Measurements from ENCODE around the gene PPP1R15B. TPM values are rescaled to one million over a fixed set of nuclear protein-coding genes. Genes with fewer than 3 reads are reported as not detected.

PPP1R15B gene
- total and polyA plus RNA-seq, 12 donors = 6.8 to 58.9 (median 41.8) TPM

- intact Hi-C loops (cut with DNase I) = no loop called here
- no peaks in the 10 kb centered on the region for H3K36me3 ChIP-seq (replicated peaks in 1 of 2)
- TF ChIP-seq CTCF (IDR thresholded peaks at IDR 0.05) = no peak
- no peak for TF ChIP-seq POLR2A (IDR thresholded peaks at IDR 0.05)
- no peak overlapping the region for H3K27ac ChIP-seq
- H3K4me1 ChIP-seq (replicated peaks in 1 of 2) = peaks cover 11 to 12% of the 10 kb centered on the region in 2 donors
- WGBS, 4 donors = 73 to 81% (median 79%) methylated on average over 6 of the region's 6 CpGs
- H3K9me3 ChIP-seq (replicated peaks in 1 of 3) = no peaks in the 10 kb centered on the region
- no peaks in the 10 kb centered on the region for H3K27me3 ChIP-seq
- no peak for DNase-seq
- no peak overlapping the region for H3K4me3 ChIP-seq
Observed at GRCh38 chr1:204376465-204376864, 35.2 kb downstream of the PPP1R15B start.

- 75 to 85% (median 80%) methylated on average over 4 of the region's 4 CpGs for WGBS, 4 donors
- Histone ChIP-seq H3K36me3 (replicated peaks in 1 of 2) (no peaks in the 10 kb centered on the region), H3K4me1 (replicated peaks in 1 of 2) (peaks cover 11 to 12% of the 10 kb centered on the region in 2 donors), H3K27me3 (no peaks in the 10 kb centered on the region), H3K4me3 (no peak overlapping the region), H3K9me3 (replicated peaks in 1 of 3) (no peaks in the 10 kb centered on the region), H3K27ac (no peak overlapping the region)
- no peak for DNase-seq
- intact Hi-C loops (cut with DNase I) = no loop called here
- TF ChIP-seq CTCF (IDR thresholded peaks at IDR 0.05) (no peak), POLR2A (IDR thresholded peaks at IDR 0.05) (no peak)
Observed at GRCh38 chr1:204373911-204374310, 37.7 kb downstream of the PPP1R15B start.

GRCh38 chr1:204370176-204370575, 41.4 kb downstream of the PPP1R15B start:
- Histone ChIP-seq H3K9me3 (replicated peaks in 1 of 3) (no peaks in the 10 kb centered on the region), H3K4me1 (replicated peaks in 1 of 2) (no peaks in the 10 kb centered on the region), H3K36me3 (replicated peaks in 1 of 2) (no peaks in the 10 kb centered on the region), H3K27me3 (no peaks in the 10 kb centered on the region), H3K4me3 (no peak overlapping the region), H3K27ac (no peak overlapping the region)
- no peak for DNase-seq
- intact Hi-C loops (cut with DNase I) = no loop called here
- TF ChIP-seq POLR2A (IDR thresholded peaks at IDR 0.05) = no peak
- 58 to 74% (median 69%) methylated on average over 10 of the region's 10 CpGs for WGBS, 4 donors

GRCh38 chr1:204368996-204369726, 42.5 kb downstream of the PPP1R15B start:
- no peak overlapping the region for H3K27ac ChIP-seq
- H3K27me3 ChIP-seq = no peaks in the 10 kb centered on the region
- intact Hi-C loops (cut with DNase I) = no loop called here
- WGBS, 4 donors = 54 to 61% (median 55%) methylated on average over 13 of the region's 13 CpGs
- DNase-seq = no peak
- H3K4me1 ChIP-seq (replicated peaks in 1 of 2) = no peaks in the 10 kb centered on the region
- TF ChIP-seq POLR2A (IDR thresholded peaks at IDR 0.05) (no peak), CTCF (IDR thresholded peaks at IDR 0.05) (no peak)
- H3K9me3 ChIP-seq (replicated peaks in 1 of 3) = no peaks in the 10 kb centered on the region
- no peak overlapping the region for H3K4me3 ChIP-seq
- H3K36me3 ChIP-seq (replicated peaks in 1 of 2) = no peaks in the 10 kb centered on the region

GRCh38 chr1:204367956-204368355, 43.7 kb downstream of the PPP1R15B start:
- H3K36me3 ChIP-seq (replicated peaks in 1 of 2) = no peaks in the 10 kb centered on the region
- no peak overlapping the region for H3K27ac ChIP-seq
- H3K9me3 ChIP-seq (replicated peaks in 1 of 3) = no peaks in the 10 kb centered on the region
- no peaks in the 10 kb centered on the region for H3K27me3 ChIP-seq
- DNase-seq = no peak
- 75 to 81% (median 76%) methylated on average over 10 of the region's 10 CpGs for WGBS, 4 donors
- H3K4me3 ChIP-seq = no peak overlapping the region
- intact Hi-C loops (cut with DNase I) = no loop called here
- no peak for TF ChIP-seq POLR2A (IDR thresholded peaks at IDR 0.05)
- TF ChIP-seq CTCF (IDR thresholded peaks at IDR 0.05) = no peak
- peaks cover 6 to 7% of the 10 kb centered on the region in 2 donors for H3K4me1 ChIP-seq (replicated peaks in 1 of 2)
